Adrenal gland (tissue), 12 donors: Measurements from ENCODE around the gene BBS7. TPM values are rescaled to one million over a fixed set of nuclear protein-coding genes. Genes with fewer than 3 reads are reported as not detected.

Source experiments
- DNase-seq, 7 donors: peaks; one replicate each; pipeline ENCODE4 v3.0.0-alpha.2; 2019 to 2020
- H3K27ac ChIP-seq, 5 donors: fragments of 200-600 bp; sonication (generic) in 4 of 5; 1 replicate in 3 of 5; 2 replicates in 2 of 5; pipeline versions ENCODE4 v1.5.1 to v1.8.0; 2016 to 2020; ENCODE audit warnings: mild to moderate bottlenecking in 1 of 5
- H3K27me3 ChIP-seq: fragments of 200-600 bp; 2 replicates; pipeline ENCODE4 v1.8.0; 2021
- H3K36me3 ChIP-seq, 2 donors: fragments of 200-600 bp; replicated peaks in 1 of 2; 1 replicate in 1 of 2; 2 replicates in 1 of 2; pipeline versions ENCODE4 v1.5.1 to v1.8.0; 2018 to 2022
- H3K4me1 ChIP-seq, 2 donors: fragments of 200-600 bp; replicated peaks in 1 of 2; 1 replicate in 1 of 2; 2 replicates in 1 of 2; pipeline versions ENCODE4 v1.5.1 to v1.8.0; 2018 to 2021
- H3K4me3 ChIP-seq, 4 donors: fragments of 200-600 bp; sonication (generic) in 3 of 4; one replicate each; pipeline ENCODE4 v1.5.1; 2016 to 2018
- H3K9me3 ChIP-seq, 3 donors: fragments of 200-600 bp; sonication (generic) in 1 of 3; replicated peaks in 1 of 3; 1 replicate in 2 of 3; 2 replicates in 1 of 3; pipeline versions ENCODE4 v1.5.1 to v1.8.0; 2016 to 2021
- CTCF ChIP-seq, 6 experiments: fragments of 450-650 bp in 4 of 6; fragments of 200-600 bp in 2 of 6; sonication (generic) in 1 of 6; IDR thresholded peaks; 1 replicate in 5 of 6; 2 replicates in 1 of 6; pipeline versions ENCODE4 v1.5.1 to v1.8.0; 2016 to 2021; ENCODE audit warnings: antibody characterized with exemption in 6 of 6, mild to moderate bottlenecking in 2 of 6, moderate library complexity in 1 of 6
- POLR2A ChIP-seq, 2 donors: fragments of 450-650 bp; IDR thresholded peaks; one replicate each; pipeline ENCODE4 v1.6.1; 2017; ENCODE audit warnings: antibody characterized with exemption in 2 of 2, mild to moderate bottlenecking in 2 of 2, moderate library complexity in 1 of 2
- WGBS, 4 donors: extraction: QIAGEN DNeasy Blood & Tissue Kit in 2 of 4; methylation state at CpG; one replicate each; pipeline versions ENCODE4 v1.1.5 to v1.1.7; 2013 to 2017; 5-methylcytosine and 5-hydroxymethylcytosine counted together
- intact Hi-C, 2 donors: fragments of 100-400 bp; cut with DNase I; formaldehyde crosslinking; loops; one replicate each; pipeline versions ENCODE4 v1.14.1 to v1.15.0; 2022 to 2023
- polyA plus RNA-seq, 3 donors: library from polyadenylated mRNA; stranded (reverse); fragments of 200-250 nt in 2 of 3; fragments of 350-450 nt in 1 of 3; fragmentation: Illumina TruSeq in 1 of 3; extraction: RNeasy Lipid Tissue Mini Kit (QIAGEN cat#74804) in 1 of 3; gene quantifications; one replicate each; pipeline ENCODE4 v1.2.3, GENCODE V29; 2013 to 2014
- total RNA-seq, 9 donors: library from RNA; depleted of rRNA in 4 of 9; stranded (reverse); fragments of >200 nt in 4 of 9; fragments of 120-200 nt in 1 of 9; fragmentation: NEBNext Ultra II Directional in 1 of 9; extraction: Animal tissue kit (Norgen Biotek cat#: 25700) in 1 of 9; gene quantifications; one replicate each; pipeline versions ENCODE4 v1.1.0 to v1.2.4, GENCODE V29; 2013 to 2023
- donor health status: healthy with polysubstance abuse.
- donor health status: Bipolar disorder and iron deficiency.
- donor health status: DM: yes; HTN: yes; CAD: no.
- donor health status: DM: no; HTN: no; CAD: no.
- donor health status: DM: no; HTN: no; CAD: no.
- donor health status: DM: yes; HTN: yes; CAD: no.

BBS7 gene
- total and polyA plus RNA-seq, 12 donors, result 5.7 to 36.3 (median 14.1) TPM

DNA sequence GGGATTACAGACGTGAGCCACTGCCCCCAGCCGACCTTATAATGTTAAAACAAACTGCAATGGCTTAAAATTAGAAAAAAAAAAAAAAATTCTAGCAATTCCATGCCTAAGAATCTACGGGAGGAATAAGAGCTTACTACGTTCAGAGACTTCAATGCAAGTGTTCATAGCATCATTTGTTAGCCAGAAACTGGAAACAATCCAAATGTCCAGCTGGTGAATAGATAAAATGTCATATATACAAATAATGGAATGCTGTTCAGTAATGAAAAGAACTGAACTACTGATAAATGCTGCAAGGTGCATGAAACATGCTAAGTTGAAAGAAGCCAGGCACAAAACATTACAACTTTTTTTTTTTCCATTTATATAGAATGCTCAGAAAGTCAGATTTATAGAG lies 63.9 kb downstream of the BBS7 start:
- peaks cover 0 to 77% of the 10 kb centered on the region in 2 donors for H3K36me3 ChIP-seq
- 84 to 88% (median 87%) methylated on average over 4 of the region's 4 CpGs for WGBS, 4 donors
- no peak overlapping the region for H3K4me3 ChIP-seq
- no peak for DNase-seq
- no peak for TF ChIP-seq CTCF (IDR thresholded peaks at IDR 0.05)
- no peak for TF ChIP-seq POLR2A (IDR thresholded peaks at IDR 0.05)
- intact Hi-C loops, result no loop called here
- peaks cover 0 to 10% of the 10 kb centered on the region in 2 donors for H3K4me1 ChIP-seq
- no peak overlapping the region for H3K27ac ChIP-seq
- no peaks in the 10 kb centered on the region for H3K9me3 ChIP-seq
- no peaks in the 10 kb centered on the region for H3K27me3 ChIP-seq

- intact Hi-C loops, result no loop called here
- WGBS, 4 donors, result 17 to 26% (median 20%) methylated on average over 4 of the region's 4 CpGs
- no peak for DNase-seq
- Histone ChIP-seq H3K27ac (peak overlapping the region in 1 of 5 donors; percentile 91), H3K4me3 (peak overlapping the region in 3 of 4 donors; percentile 52 to 93 (median 76)), H3K36me3 (peaks cover 0 to 35% of the 10 kb centered on the region in 2 donors), H3K4me1 (peaks cover 0 to 10% of the 10 kb centered on the region in 2 donors), H3K27me3 (no peaks in the 10 kb centered on the region), H3K9me3 (no peaks in the 10 kb centered on the region)
- TF ChIP-seq CTCF (IDR thresholded peaks at IDR 0.05), result no peak
- no peak for TF ChIP-seq POLR2A (IDR thresholded peaks at IDR 0.05)
Measured at GRCh38 chr4:121801715-121802075, 68.6 kb downstream of the BBS7 start.

DNA sequence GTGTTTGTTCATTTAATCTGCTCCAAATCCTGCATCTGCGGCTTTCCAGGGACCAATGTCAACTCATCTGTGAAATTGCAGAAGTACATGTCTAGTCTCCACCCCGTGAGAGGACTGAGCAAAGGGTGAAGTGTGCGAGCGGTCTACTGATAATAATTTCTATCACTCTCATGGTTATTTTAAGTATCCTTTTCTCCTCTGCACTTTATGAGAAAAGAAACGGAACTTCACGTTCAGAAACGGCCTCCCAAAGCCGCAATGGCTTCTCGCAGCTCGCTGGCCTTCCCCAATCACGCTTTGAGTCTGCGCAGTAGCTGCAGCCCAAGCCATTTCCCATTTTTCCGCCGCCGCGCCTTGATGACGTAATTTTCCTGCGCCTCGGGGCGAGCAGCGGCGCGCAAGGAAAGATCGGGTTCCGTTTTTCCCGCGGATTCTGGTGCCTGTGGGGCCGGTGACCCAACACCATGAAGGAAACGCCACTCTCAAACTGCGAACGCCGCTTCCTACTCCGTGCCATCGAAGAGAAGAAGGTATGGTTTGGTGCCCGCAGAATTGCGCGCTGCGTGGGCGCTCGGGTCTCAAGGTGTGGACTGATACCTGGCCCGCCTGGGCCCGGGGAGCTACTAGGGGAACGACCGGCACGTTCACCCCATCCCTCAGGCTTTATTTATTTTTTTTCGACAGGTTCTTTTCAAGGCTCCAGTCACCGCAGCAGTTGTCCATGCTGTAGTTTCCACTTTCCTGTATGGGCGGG lies 69.1 kb downstream of the BBS7 start, which contains the start of gene EXOSC9:
Gene EXOSC9, plus strand, starts transcription at position 363 of the 754 bp plus-strand sequence. Its CDS starts 102 bp downstream, at position 465.
- H3K27me3 ChIP-seq, result no peaks in the 10 kb centered on the region
- DNase-seq, result peak; percentile 93 to 97 (median 96)
- TF ChIP-seq CTCF (IDR thresholded peaks at IDR 0.05) (peak in 1 of 6 experiments; percentile 10), POLR2A (IDR thresholded peaks at IDR 0.05) (peak; percentile 63 to 83)
- H3K4me1 ChIP-seq, result peaks cover 0 to 10% of the 10 kb centered on the region in 2 donors
- WGBS, 4 donors, result 0 to 1% (median 0%) methylated on average over 43 to 48 of the region's 48 CpGs
- H3K27ac ChIP-seq, result peak within 1 kb of the TSS; percentile 34 to 92 (median 90)
- peaks cover 0 to 30% of the 10 kb centered on the region in 2 donors for H3K36me3 ChIP-seq
- no peaks in the 10 kb centered on the region for H3K9me3 ChIP-seq
- H3K4me3 ChIP-seq, result peak within 1 kb of the TSS; percentile 52 to 93 (median 82)
- intact Hi-C loops, result no loop called here

DNA sequence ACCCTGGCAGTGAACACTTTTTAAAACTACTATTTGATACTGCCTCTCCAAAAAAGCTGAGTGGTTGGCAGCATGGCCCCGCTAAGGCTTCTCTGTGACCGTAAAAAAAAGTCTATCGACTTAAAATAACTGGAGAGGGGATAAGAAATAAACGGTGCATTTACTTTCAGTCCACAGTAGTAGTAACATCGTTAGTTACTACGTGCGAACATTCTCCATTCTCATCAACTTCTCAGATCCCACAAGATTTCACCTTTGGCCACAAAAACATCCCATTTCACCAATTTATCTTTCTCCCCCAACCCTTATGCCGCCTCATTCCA lies 69.7 kb downstream of the BBS7 start:
- TF ChIP-seq CTCF (IDR thresholded peaks at IDR 0.05) (no peak), POLR2A (IDR thresholded peaks at IDR 0.05) (no peak)
- Histone ChIP-seq H3K27ac (peak overlapping the region; percentile 34 to 92 (median 90)), H3K4me3 (peak overlapping the region in 3 of 4 donors; percentile 76 to 93 (median 88)), H3K9me3 (no peaks in the 10 kb centered on the region), H3K36me3 (peaks cover 0 to 26% of the 10 kb centered on the region in 2 donors), H3K4me1 (peaks cover 0 to 10% of the 10 kb centered on the region in 2 donors), H3K27me3 (no peaks in the 10 kb centered on the region)
- 31 to 42% (median 36%) methylated on average over 8 of the region's 8 CpGs for WGBS, 4 donors
- DNase-seq, result no peak
- intact Hi-C loops, result no loop called here
